Prostate gland (tissue), 2 donors: ENCODE data around the gene THAP8.

Experiments
- CTCF ChIP-seq, 4 experiments: fragments of 200-600 bp in 2 of 4; fragments of 450-650 bp in 2 of 4; sonication (generic) in 2 of 4; IDR thresholded peaks; 1 replicate in 3 of 4; 2 replicates in 1 of 4; pipeline ENCODE4 v1.5.1; 2016 to 2019; ENCODE audit warnings: antibody characterized with exemption in 4 of 4, mild to moderate bottlenecking in 2 of 4, moderate library complexity in 2 of 4
- POLR2A ChIP-seq: fragments of 450-650 bp; IDR thresholded peaks from one replicate; pipeline ENCODE4 v1.6.1; 2016; ENCODE audit warnings: antibody characterized with exemption, mild to moderate bottlenecking
- POLR2AphosphoS5 ChIP-seq: sonication (generic); formaldehyde crosslinking; IDR thresholded peaks from one replicate; pipeline ENCODE4 v1.6.1; 2017; ENCODE audit warnings: antibody characterized with exemption

- peak in 1 of 4 experiments; percentile 11 for TF ChIP-seq CTCF (IDR thresholded peaks at IDR 0.05)
- no peak for TF ChIP-seq POLR2AphosphoS5
- peak; percentile 56 for TF ChIP-seq POLR2A
Observed at GRCh38 chr19:36009220-36009619, 44.9 kb downstream of the THAP8 start.
